HG03439 (cell line): ENCODE measurements around the gene CP.

Source experiments
- ATAC-seq: cut with Tn5 transposase; IDR thresholded peaks from one replicate; pipeline ENCODE4 v1.9.1; 2021; ENCODE audit warnings: mild to moderate bottlenecking, moderate library complexity; ENCODE audit not compliant: unreplicated experiment

CP gene

GRCh38 chr3:149128821-149129220 is 92.8 kb downstream of the CP start:
- no peak for ATAC-seq

- no peak for ATAC-seq
These were observed 98.7 kb downstream of the CP start for GRCh38 chr3:149122721-149123578.
